ENCODE results near the gene EXOC4.

GRCh38 chr7:133888061-133888930 lies 635.4 kb downstream of the EXOC4 start:
- no peak for TF ChIP-seq ZNF24 (IDR thresholded peaks at IDR 0.05)
- TF ChIP-seq SRF (IDR thresholded peaks at IDR 0.05; ENCODE audit: low read depth, low read length) = no peak
- TF ChIP-seq RAD21 (CRISPR knock-in tag; IDR thresholded peaks at IDR 0.05) = no peak
- no peak for TF ChIP-seq BCLAF1 (IDR thresholded peaks at IDR 0.05)
- TF ChIP-seq ZNF280D (CRISPR knock-in tag; IDR thresholded peaks at IDR 0.05) = no peak
- no peak for TF ChIP-seq PCBP2 (optimal IDR thresholded peaks at IDR 0.05; ENCODE audit: low read depth, low read length, poor library complexity, severe bottlenecking)
- TF ChIP-seq ZSCAN22 (CRISPR knock-in tag; IDR thresholded peaks at IDR 0.05) = no peak
- TF ChIP-seq U2AF2 (IDR thresholded peaks at IDR 0.05; ENCODE audit: low read depth, low read length) = no peak
- no peak for TF ChIP-seq RFX3 (CRISPR knock-in tag; IDR thresholded peaks at IDR 0.05)
- TF ChIP-seq NFRKB (IDR thresholded peaks at IDR 0.05) = no peak
- no peak for TF ChIP-seq ELF4 (CRISPR knock-in tag; IDR thresholded peaks at IDR 0.05; ENCODE audit: borderline replicate concordance)
- TF ChIP-seq MED8 (CRISPR knock-in tag; IDR thresholded peaks at IDR 0.05; ENCODE audit: insufficient replicate concordance) = no peak
- TF ChIP-seq MIER3 (CRISPR knock-in tag; IDR thresholded peaks at IDR 0.05; ENCODE audit: borderline replicate concordance) = no peak
- no peak for TF ChIP-seq ZNF143 (CRISPR knock-in tag; IDR thresholded peaks at IDR 0.05)

Measured in HepG2 (cell line).